OCI-LY1 (cell line): ENCODE data around the gene METAP1D.
"Not testable (repeated sequence)": the region's sequence is repeated elsewhere in the genome, so short reads cannot be mapped to it uniquely, and the experiment has no call there.

Source experiments
- H2AFZ ChIP-seq: fragments of 200-600 bp; sonication (generic), shearing (Covaris generic); 2 replicates; pipeline ENCODE4 v1.6.0; 2014; ENCODE audit warnings: antibody characterized with exemption, mild to moderate bottlenecking, low read length
- H3F3A ChIP-seq: fragments of 200-600 bp; sonication (generic), shearing (Covaris generic); 2 replicates; pipeline ENCODE4 v1.6.0; 2014; ENCODE audit warnings: mild to moderate bottlenecking, antibody characterized with exemption, low read length, moderate library complexity; ENCODE audit not compliant: insufficient read depth
- H3K27ac ChIP-seq: fragments of 200-600 bp; sonication (generic); 2 replicates; pipeline ENCODE4 v1.5.1; 2014; ENCODE audit warnings: low read length, mixed run types, mild to moderate bottlenecking, low read depth; ENCODE audit not compliant: poor library complexity, severe bottlenecking
- H3K27me3 ChIP-seq: fragments of 200-600 bp; sonication (generic); 2 replicates; pipeline ENCODE4 v1.6.0; 2014; ENCODE audit warnings: antibody characterized with exemption, mild to moderate bottlenecking, low read length, moderate library complexity; ENCODE audit not compliant: insufficient read depth
- H3K36me3 ChIP-seq: fragments of 200-600 bp; sonication (generic); 2 replicates; pipeline ENCODE4 v1.6.1; 2014; ENCODE audit warnings: mild to moderate bottlenecking, antibody characterized with exemption, low read length, moderate library complexity, mixed read lengths; ENCODE audit not compliant: insufficient read depth
- H3K4me1 ChIP-seq: fragments of 200-600 bp; sonication (generic); 2 replicates; pipeline ENCODE4 v1.5.1; 2014; ENCODE audit warnings: mild to moderate bottlenecking, low read length, moderate library complexity; ENCODE audit not compliant: insufficient read depth, severe bottlenecking
- H3K4me2 ChIP-seq: fragments of 200-600 bp; sonication (generic), shearing (Covaris generic); 2 replicates; pipeline ENCODE4 v1.6.1; 2014; ENCODE audit warnings: low read length
- H3K4me3 ChIP-seq: fragments of 200-600 bp; sonication (generic); 2 replicates; pipeline ENCODE4 v1.5.1; 2014; ENCODE audit warnings: low read length, low read depth, mild to moderate bottlenecking, mixed read lengths; ENCODE audit not compliant: poor library complexity, severe bottlenecking
- H3K79me2 ChIP-seq: fragments of 200-600 bp; shearing (Covaris generic); 2 replicates; pipeline ENCODE4 v1.6.1; 2016; ENCODE audit warnings: mixed run types, low read length, mixed read lengths; ENCODE audit not compliant: insufficient read depth
- H3K9ac ChIP-seq: fragments of 200-600 bp; sonication (generic), shearing (Covaris generic); 2 replicates; pipeline ENCODE4 v1.6.1; 2014; ENCODE audit warnings: mild to moderate bottlenecking, low read length, mixed read lengths
- H3K9me2 ChIP-seq: fragments of 200-600 bp; sonication (generic), shearing (Covaris generic); 2 replicates; pipeline ENCODE4 v1.6.1; 2014; ENCODE audit warnings: low read depth, mild to moderate bottlenecking, low read length, mixed read lengths
- H3K9me3 ChIP-seq: fragments of 200-600 bp; shearing (Covaris generic); 2 replicates; pipeline ENCODE4 v1.6.1; 2014; ENCODE audit warnings: low read length, mixed read lengths
- H4K20me1 ChIP-seq: fragments of 200-600 bp; sonication (generic), shearing (Covaris generic); 2 replicates; pipeline ENCODE4 v1.6.0; 2016; ENCODE audit warnings: mild to moderate bottlenecking, low read length; ENCODE audit not compliant: insufficient read depth
- CTCF ChIP-seq: fragments of 200-600 bp; sonication (generic), shearing (Covaris generic); IDR thresholded peaks from 2 replicates; pipeline ENCODE4 v1.5.1; 2017; ENCODE audit warnings: mild to moderate bottlenecking, antibody characterized with exemption, low read length, moderate library complexity, mixed read lengths
- EZH2 ChIP-seq: fragments of 200-600 bp; sonication (generic), shearing (Covaris generic); IDR thresholded peaks from 2 replicates; pipeline ENCODE4 v1.8.0; 2017; ENCODE audit warnings: borderline replicate concordance, mixed run types, mild to moderate bottlenecking, antibody characterized with exemption, low read length, moderate library complexity, mixed read lengths

Gene METAP1D

GRCh38 chr2:172109256-172109987 is 109.7 kb downstream of the METAP1D start:
- no peaks in the 10 kb centered on the region for H3K27me3 ChIP-seq
- no peak overlapping the region for H3K4me2 ChIP-seq
- no peaks in the 10 kb centered on the region for H3K9me3 ChIP-seq
- no peak for TF ChIP-seq CTCF
- TF ChIP-seq EZH2, result no peak
- no peak overlapping the region for H3K9ac ChIP-seq
- H3K79me2 ChIP-seq, result no peaks in the 10 kb centered on the region
- no peaks in the 10 kb centered on the region for H3K9me2 ChIP-seq
- no peaks in the 10 kb centered on the region for H3F3A ChIP-seq
- no peak overlapping the region for H3K4me3 ChIP-seq
- H2AFZ ChIP-seq, result no peak overlapping the region
- no peak overlapping the region for H3K27ac ChIP-seq
- H3K36me3 ChIP-seq, result no peaks in the 10 kb centered on the region
- H3K4me1 ChIP-seq, result peaks cover 4% of the 10 kb centered on the region
- H4K20me1 ChIP-seq, result no peaks in the 10 kb centered on the region

- Histone ChIP-seq H3K27ac (no peak overlapping the region), H2AFZ (no peak overlapping the region), H3K9me2 (no peaks in the 10 kb centered on the region), H3K9me3 (no peaks in the 10 kb centered on the region), H3K36me3 (no peaks in the 10 kb centered on the region), H3K27me3 (no peaks in the 10 kb centered on the region), H3K4me3 (no peak overlapping the region), H4K20me1 (no peaks in the 10 kb centered on the region), H3K9ac (no peak overlapping the region), H3F3A (no peaks in the 10 kb centered on the region), H3K79me2 (no peaks in the 10 kb centered on the region), H3K4me2 (no peak overlapping the region), H3K4me1 (peaks cover 4% of the 10 kb centered on the region)
- TF ChIP-seq CTCF (no peak), EZH2 (no peak)
Observed at GRCh38 chr2:172109988-172110811, 110.4 kb downstream of the METAP1D start.

GRCh38 chr2:172113617-172114016 is 113.9 kb downstream of the METAP1D start:
- H3K4me2 ChIP-seq, result no peak overlapping the region
- TF ChIP-seq EZH2 (no peak), CTCF (peak; percentile 62; the same call in 1 of the 2 replicates)

GRCh38 chr2:172114176-172114575 is 114.4 kb downstream of the METAP1D start:
- not testable (repeated sequence) for H3K27ac ChIP-seq, H3K4me2 ChIP-seq, H3K27me3 ChIP-seq, H4K20me1 ChIP-seq, H3K36me3 ChIP-seq, H3K9me2 ChIP-seq, H3K4me3 ChIP-seq, H3K9me3 ChIP-seq, H3K4me1 ChIP-seq, H2AFZ ChIP-seq, H3K9ac ChIP-seq, H3K79me2 ChIP-seq, H3F3A ChIP-seq

More at GRCh38 chr2:172113617-172114016, 113.9 kb downstream of the METAP1D start:
- no peak overlapping the region for H3K4me3 ChIP-seq
- no peaks in the 10 kb centered on the region for H3K4me1 ChIP-seq
- H3F3A ChIP-seq, result no peaks in the 10 kb centered on the region
- H3K36me3 ChIP-seq, result no peaks in the 10 kb centered on the region
- H3K27ac ChIP-seq, result no peak overlapping the region
- no peaks in the 10 kb centered on the region for H4K20me1 ChIP-seq
- H3K27me3 ChIP-seq, result no peaks in the 10 kb centered on the region
- H2AFZ ChIP-seq, result no peak overlapping the region
- H3K9me3 ChIP-seq, result no peaks in the 10 kb centered on the region
- no peaks in the 10 kb centered on the region for H3K9me2 ChIP-seq
- no peaks in the 10 kb centered on the region for H3K79me2 ChIP-seq
- no peak overlapping the region for H3K9ac ChIP-seq
